Breast epithelium (tissue), 3 donors: ENCODE data around the gene SMIM14.
"Not testable (repeated sequence)": the region's sequence is repeated elsewhere in the genome, so short reads cannot be mapped to it uniquely, and the experiment has no call there.

Experiments used
- POLR2A ChIP-seq: fragments of 450-650 bp; IDR thresholded peaks from one replicate; pipeline ENCODE4 v1.6.1; 2016; ENCODE audit warnings: antibody characterized with exemption, mild to moderate bottlenecking, moderate library complexity
- POLR2AphosphoS5 ChIP-seq, 3 donors: sonication (generic); formaldehyde crosslinking; IDR thresholded peaks; one replicate each; pipeline ENCODE4 v1.6.1; 2017; ENCODE audit warnings: antibody characterized with exemption in 3 of 3
- TF ChIP-seq, protein P1 (sequence below), 3 donors: fragments of 450-650 bp; IDR thresholded peaks; one replicate each; pipeline ENCODE4 v1.5.1; 2016 to 2017; ENCODE audit warnings: antibody characterized with exemption in 3 of 3, mild to moderate bottlenecking in 3 of 3, moderate library complexity in 3 of 3

- TF ChIP-seq, protein P1, sequence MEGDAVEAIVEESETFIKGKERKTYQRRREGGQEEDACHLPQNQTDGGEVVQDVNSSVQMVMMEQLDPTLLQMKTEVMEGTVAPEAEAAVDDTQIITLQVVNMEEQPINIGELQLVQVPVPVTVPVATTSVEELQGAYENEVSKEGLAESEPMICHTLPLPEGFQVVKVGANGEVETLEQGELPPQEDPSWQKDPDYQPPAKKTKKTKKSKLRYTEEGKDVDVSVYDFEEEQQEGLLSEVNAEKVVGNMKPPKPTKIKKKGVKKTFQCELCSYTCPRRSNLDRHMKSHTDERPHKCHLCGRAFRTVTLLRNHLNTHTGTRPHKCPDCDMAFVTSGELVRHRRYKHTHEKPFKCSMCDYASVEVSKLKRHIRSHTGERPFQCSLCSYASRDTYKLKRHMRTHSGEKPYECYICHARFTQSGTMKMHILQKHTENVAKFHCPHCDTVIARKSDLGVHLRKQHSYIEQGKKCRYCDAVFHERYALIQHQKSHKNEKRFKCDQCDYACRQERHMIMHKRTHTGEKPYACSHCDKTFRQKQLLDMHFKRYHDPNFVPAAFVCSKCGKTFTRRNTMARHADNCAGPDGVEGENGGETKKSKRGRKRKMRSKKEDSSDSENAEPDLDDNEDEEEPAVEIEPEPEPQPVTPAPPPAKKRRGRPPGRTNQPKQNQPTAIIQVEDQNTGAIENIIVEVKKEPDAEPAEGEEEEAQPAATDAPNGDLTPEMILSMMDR (IDR thresholded peaks at IDR 0.05) = not testable (repeated sequence)
- not testable (repeated sequence) for TF ChIP-seq POLR2A; POLR2AphosphoS5 (IDR thresholded peaks at IDR 0.05)
These were observed 94.6 kb downstream of the SMIM14 start for GRCh38 chr4:39544080-39544479.
